MM.1S (cell line): Measurements from ENCODE around the gene CDH9.

Experiments
- DNase-seq: peaks from one replicate; pipeline ENCODE4 v3.0.0-alpha.2; 2015
- H2AFZ ChIP-seq: fragments of 300-600 bp; sonication (generic); 2 replicates; pipeline ENCODE4 v1.6.0; 2016; ENCODE audit warnings: antibody characterized with exemption, low read length
- H3F3A ChIP-seq: fragments of 300-600 bp; sonication (generic); 2 replicates; pipeline ENCODE4 v1.6.1; 2016; ENCODE audit warnings: mild to moderate bottlenecking, antibody characterized with exemption, low read length, moderate library complexity, mixed read lengths; ENCODE audit not compliant: insufficient read depth
- H3K27ac ChIP-seq: fragments of 300-600 bp; sonication (generic); 2 replicates; pipeline ENCODE4 v1.5.1; 2016; ENCODE audit warnings: mild to moderate bottlenecking, low read length
- H3K27me3 ChIP-seq: fragments of 300-600 bp; sonication (generic); replicated peaks from 2 replicates; pipeline ENCODE4 v1.6.0; 2016; ENCODE audit warnings: low read length; ENCODE audit not compliant: insufficient read depth
- H3K36me3 ChIP-seq: fragments of 300-600 bp; sonication (generic); replicated peaks from 2 replicates; pipeline ENCODE4 v1.6.1; 2016; ENCODE audit warnings: mild to moderate bottlenecking, low read length, mixed read lengths; ENCODE audit not compliant: insufficient read depth
- H3K4me1 ChIP-seq: fragments of 300-600 bp; sonication (generic); 2 replicates; pipeline ENCODE4 v1.6.1; 2016; ENCODE audit warnings: low read length, mixed read lengths
- H3K4me2 ChIP-seq: fragments of 300-600 bp; sonication (generic); 2 replicates; pipeline ENCODE4 v1.6.0; 2016; ENCODE audit warnings: low read depth, low read length
- H3K4me3 ChIP-seq: fragments of 300-600 bp; sonication (generic); 2 replicates; pipeline ENCODE4 v1.5.1; 2016; ENCODE audit warnings: low read length, mixed read lengths
- H3K79me2 ChIP-seq: fragments of 300-600 bp; sonication (generic); 2 replicates; pipeline ENCODE4 v1.6.1; 2016; ENCODE audit warnings: mixed run types, low read length, mixed read lengths
- H3K9ac ChIP-seq: fragments of 300-600 bp; sonication (generic); 2 replicates; pipeline ENCODE4 v1.6.1; 2016; ENCODE audit warnings: low read length, mixed read lengths
- H3K9me2 ChIP-seq: fragments of 300-600 bp; sonication (generic); replicated peaks from 2 replicates; pipeline ENCODE4 v1.6.1; 2016; ENCODE audit warnings: mild to moderate bottlenecking, low read length, mixed read lengths; ENCODE audit not compliant: insufficient read depth
- H3K9me3 ChIP-seq: fragments of 300-600 bp; sonication (generic); replicated peaks from 2 replicates; pipeline ENCODE4 v1.6.1; 2016; ENCODE audit warnings: mild to moderate bottlenecking, low read length, mixed read lengths; ENCODE audit not compliant: insufficient read depth
- H4K20me1 ChIP-seq: fragments of 300-600 bp; sonication (generic); 2 replicates; pipeline ENCODE4 v1.6.1; 2016; ENCODE audit warnings: mild to moderate bottlenecking, low read length, moderate library complexity, mixed read lengths; ENCODE audit not compliant: insufficient read depth
- CTCF ChIP-seq: fragments of 300-600 bp; sonication (generic); IDR thresholded peaks from 2 replicates; pipeline ENCODE4 v1.5.1; 2016; ENCODE audit warnings: antibody characterized with exemption, low read length, mixed read lengths
- EZH2 ChIP-seq: fragments of 300-600 bp; sonication (generic); optimal IDR thresholded peaks from 2 replicates; pipeline ENCODE3; 2017; ENCODE audit warnings: low read depth, mild to moderate bottlenecking, antibody characterized with exemption, low read length, mixed read lengths
- EZH2phosphoT487 ChIP-seq: fragments of 300-600 bp; sonication (generic); IDR thresholded peaks from 2 replicates; pipeline ENCODE4 v1.6.1; 2018; ENCODE audit warnings: antibody characterized with exemption, low read length

The CDH9 gene

GRCh38 chr5:27080147-27080546 is 41.8 kb upstream of the CDH9 start:
- no peaks in the 10 kb centered on the region for H3K27me3 ChIP-seq
- TF ChIP-seq EZH2phosphoT487: no peak
- no peak for TF ChIP-seq EZH2
- no peak for TF ChIP-seq CTCF
- no peaks in the 10 kb centered on the region for H3F3A ChIP-seq
- no peaks in the 10 kb centered on the region for H3K79me2 ChIP-seq
- no peak overlapping the region for H3K4me2 ChIP-seq
- no peak overlapping the region for H3K27ac ChIP-seq
- H3K9ac ChIP-seq: no peak overlapping the region
- H3K9me2 ChIP-seq: no peaks in the 10 kb centered on the region
- H3K4me3 ChIP-seq: no peak overlapping the region
- H4K20me1 ChIP-seq: no peaks in the 10 kb centered on the region
- H3K4me1 ChIP-seq: no peaks in the 10 kb centered on the region
- H2AFZ ChIP-seq: no peak overlapping the region
- DNase-seq: no peak
- H3K36me3 ChIP-seq: no peaks in the 10 kb centered on the region
- no peaks in the 10 kb centered on the region for H3K9me3 ChIP-seq

GRCh38 chr5:27062451-27062850 is 24.1 kb upstream of the CDH9 start:
- no peaks in the 10 kb centered on the region for H3K9me3 ChIP-seq

GRCh38 chr5:27048510-27048909 is 10.1 kb upstream of the CDH9 start:
- Histone ChIP-seq H3F3A (no peaks in the 10 kb centered on the region), H3K27me3 (no peaks in the 10 kb centered on the region), H3K9ac (no peak overlapping the region), H3K27ac (no peak overlapping the region), H3K9me2 (no peaks in the 10 kb centered on the region), H3K9me3 (no peaks in the 10 kb centered on the region), H3K4me1 (no peaks in the 10 kb centered on the region), H3K4me2 (no peak overlapping the region), H3K79me2 (no peaks in the 10 kb centered on the region), H3K4me3 (no peak overlapping the region), H4K20me1 (no peaks in the 10 kb centered on the region), H2AFZ (no peak overlapping the region), H3K36me3 (no peaks in the 10 kb centered on the region)
- DNase-seq: no peak
- TF ChIP-seq CTCF: no peak

More at GRCh38 chr5:27062451-27062850, 24.1 kb upstream of the CDH9 start:
- no peaks in the 10 kb centered on the region for H3K4me1 ChIP-seq
- H3K79me2 ChIP-seq: no peaks in the 10 kb centered on the region
- no peak overlapping the region for H3K27ac ChIP-seq
- H3K27me3 ChIP-seq: no peaks in the 10 kb centered on the region
- no peak overlapping the region for H3K9ac ChIP-seq
- no peak overlapping the region for H2AFZ ChIP-seq
- H3K4me2 ChIP-seq: no peak overlapping the region
- H4K20me1 ChIP-seq: no peaks in the 10 kb centered on the region
- no peaks in the 10 kb centered on the region for H3K36me3 ChIP-seq
- no peak for DNase-seq
- H3K4me3 ChIP-seq: no peak overlapping the region
- H3F3A ChIP-seq: no peaks in the 10 kb centered on the region
- H3K9me2 ChIP-seq: no peaks in the 10 kb centered on the region
- no peak for TF ChIP-seq CTCF
- TF ChIP-seq EZH2phosphoT487: no peak
- TF ChIP-seq EZH2: no peak
